GM19328 (cell line): ENCODE results near the gene NRN1L.
"Not testable (repeated sequence)": the region's sequence is repeated elsewhere in the genome, so short reads cannot be mapped to it uniquely, and the experiment has no call there.

ENCODE experiments used
- ATAC-seq: cut with Tn5 transposase; IDR thresholded peaks from one replicate; pipeline ENCODE4 v1.9.1; 2021; ENCODE audit warnings: mild to moderate bottlenecking, moderate library complexity; ENCODE audit not compliant: unreplicated experiment

The NRN1L gene

DNA sequence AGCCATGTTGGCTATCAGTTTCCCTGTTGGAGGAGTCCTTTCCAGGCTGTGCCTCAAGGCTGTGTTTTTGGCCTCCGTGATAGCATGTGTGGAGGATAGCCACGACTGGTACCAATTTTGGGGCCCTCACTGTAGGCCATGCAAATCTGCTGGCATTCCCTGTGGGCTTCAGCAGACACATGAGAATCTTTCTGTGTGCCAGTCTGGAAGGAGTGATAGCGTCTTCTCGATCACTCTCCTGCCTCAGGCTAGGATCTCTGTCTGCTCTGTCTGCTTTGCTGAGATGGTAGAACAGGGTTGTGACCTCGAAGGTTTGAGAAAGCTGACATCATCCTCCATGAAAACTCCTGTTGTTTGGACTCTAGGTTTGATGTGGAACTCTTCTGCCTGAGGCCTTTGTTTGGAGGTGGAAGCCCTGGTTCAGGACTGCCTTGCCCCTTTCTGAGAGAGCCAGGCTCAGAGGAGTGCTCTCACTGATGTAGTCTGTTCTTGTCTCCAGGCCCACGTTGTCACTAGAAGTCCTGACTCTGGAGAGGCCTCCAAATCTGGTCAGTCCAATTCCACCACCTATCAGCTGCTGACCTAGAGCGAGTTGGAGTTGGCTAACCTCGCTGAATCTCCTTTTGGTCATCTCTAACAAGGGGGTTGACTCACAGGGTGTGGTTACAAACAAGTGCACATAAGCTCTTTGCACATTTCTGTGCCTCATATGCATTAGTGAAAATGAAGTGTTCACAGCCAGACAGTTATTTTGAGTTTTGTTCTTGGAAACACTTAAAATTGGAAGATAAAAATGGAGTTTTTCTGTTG, 23.9 kb upstream of the NRN1L start:
- ATAC-seq = no peak

DNA sequence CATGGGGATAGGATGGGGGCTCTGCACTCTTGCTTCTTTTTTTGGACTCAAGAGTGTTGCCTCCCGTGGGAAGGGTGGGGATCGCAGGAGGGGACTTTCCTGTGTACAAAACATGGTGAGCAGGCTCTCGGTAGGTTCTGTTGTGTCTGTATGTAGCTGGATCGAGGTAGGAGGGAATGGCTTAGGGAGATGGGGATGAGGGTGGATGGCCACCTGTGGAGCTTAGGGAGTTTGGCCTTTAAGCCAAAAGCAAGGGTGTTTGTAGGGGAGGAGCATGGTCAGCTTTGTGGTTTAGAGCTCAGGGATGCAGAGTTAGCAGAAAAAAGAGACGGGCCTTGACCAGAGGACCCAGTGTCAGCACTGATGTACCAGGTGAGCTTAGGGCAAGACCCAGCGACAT, 22.8 kb upstream of the NRN1L start:
- no peak for ATAC-seq

DNA sequence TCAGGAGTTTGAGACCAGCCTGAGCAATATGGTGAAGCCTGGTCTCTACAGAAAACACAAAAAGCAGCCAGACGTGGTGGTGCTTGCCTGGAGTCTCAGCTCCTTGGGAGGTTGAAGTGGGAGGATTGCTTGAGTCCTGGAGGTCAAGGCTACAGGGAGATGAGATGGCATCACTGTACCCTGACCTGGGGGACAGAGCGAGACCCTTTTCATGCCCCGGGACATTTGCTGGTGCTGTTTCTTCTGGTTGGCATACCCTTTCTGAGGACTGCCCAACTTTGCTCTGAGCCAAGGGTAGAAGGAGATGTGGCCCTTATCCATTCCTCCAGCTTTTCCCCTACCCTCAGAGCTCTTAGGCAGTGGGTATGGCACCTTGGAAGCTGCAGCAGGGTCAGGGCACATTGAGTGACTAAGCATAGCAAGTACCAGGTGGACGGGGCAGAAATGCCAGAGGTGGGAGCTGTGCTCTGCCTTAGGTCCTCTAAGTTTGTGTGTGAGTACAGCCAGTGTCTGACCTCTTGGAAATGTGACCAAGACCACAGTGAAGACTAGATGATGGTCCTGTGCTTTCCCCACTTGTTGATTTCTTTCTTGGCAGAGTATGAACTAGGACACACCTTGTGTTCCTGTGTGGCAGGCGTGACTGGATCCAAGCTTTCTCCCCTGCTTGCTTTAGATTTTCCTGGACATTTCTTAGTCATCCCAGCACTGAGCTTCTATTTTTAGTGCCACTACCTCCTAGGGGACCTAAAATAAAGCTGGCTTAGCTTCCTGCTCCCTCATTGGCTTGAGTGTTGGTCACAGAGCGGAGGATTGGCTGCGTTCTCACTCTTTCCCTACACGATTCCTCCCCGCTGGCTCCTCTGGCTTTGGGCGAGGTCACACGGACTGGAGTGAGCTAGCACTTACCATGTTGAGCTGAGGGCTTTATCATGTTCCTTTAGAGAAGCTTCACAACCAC, 21.8 kb upstream of the NRN1L start:
- ATAC-seq = no peak

DNA sequence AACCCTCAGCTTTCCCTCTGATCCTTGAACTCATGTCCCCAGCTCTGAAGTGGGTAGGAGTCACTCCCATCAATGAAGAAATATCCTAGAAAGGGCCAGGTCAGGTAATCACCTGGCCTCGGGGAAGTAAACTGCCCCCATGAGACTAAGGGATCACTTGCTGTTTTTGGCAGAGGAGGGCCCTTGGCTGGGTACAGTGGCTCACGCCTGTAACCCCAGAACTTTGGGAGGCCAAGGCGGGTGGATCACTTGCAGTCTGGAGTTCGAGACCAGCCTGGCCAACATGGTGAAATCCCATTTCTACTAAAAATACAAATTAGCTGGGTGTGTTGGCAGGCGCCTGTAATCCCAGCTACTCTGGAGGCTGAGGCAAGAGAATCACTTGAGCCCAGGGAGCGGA, 20.6 kb upstream of the NRN1L start:
- not testable (repeated sequence) for ATAC-seq

DNA sequence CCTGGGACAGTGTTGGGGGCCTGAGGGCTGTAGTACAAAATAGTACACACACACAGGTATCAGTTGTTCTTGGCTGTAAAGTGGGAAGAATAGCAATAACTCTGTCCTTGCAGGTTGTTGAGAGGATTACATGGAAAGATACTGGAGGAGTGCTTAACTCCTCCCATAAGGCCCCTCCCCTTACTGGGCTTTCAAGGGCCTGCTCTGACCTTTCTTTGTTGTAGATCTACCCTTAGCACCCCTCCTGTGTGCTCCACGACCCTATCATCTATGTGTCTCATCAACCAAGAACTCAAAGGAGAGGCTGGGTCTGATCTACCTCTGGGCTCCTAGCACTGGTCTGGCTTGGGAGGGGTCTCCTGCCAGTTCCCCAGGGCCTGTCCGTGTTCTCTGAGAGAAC, 20.1 kb upstream of the NRN1L start:
- ATAC-seq = no peak

DNA sequence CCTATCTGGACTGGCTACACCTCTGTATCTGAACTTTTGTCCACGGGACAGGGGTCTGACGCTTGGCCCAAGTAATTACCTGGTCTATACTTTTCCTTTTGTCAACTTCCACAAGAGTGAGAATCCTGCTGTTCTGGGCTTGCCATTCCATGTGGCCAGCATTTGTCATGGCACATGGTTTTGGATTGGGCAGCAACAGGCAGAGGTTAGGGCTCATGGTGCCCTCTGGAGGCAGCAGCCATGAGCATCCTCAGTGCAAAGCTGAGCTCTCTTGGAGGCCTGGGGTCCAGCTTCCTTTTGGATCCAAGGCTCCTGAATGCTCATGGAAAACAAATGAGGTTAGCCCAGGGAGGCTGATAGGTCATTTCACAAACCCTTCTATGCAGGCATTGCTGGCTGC, 19.4 kb upstream of the NRN1L start:
- ATAC-seq = no peak

DNA sequence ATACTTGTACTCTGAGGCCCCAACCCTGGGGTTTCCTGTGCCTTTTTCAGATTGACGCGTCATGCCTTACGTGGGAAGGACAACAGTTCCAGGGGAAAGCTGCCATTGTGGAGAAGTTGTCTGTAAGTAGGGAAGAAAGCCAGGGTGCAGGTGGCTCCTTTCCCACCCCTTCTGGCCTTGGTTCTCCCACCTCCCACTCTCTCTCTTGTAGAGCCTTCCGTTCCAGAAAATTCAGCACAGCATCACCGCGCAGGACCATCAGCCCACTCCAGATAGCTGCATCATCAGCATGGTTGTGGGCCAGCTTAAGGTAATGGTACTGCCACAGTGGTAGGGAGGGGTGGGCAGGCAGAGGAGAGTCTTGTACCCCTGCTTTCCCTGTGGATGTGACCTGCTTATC, 16.4 kb upstream of the NRN1L start:
- ATAC-seq = no peak

DNA sequence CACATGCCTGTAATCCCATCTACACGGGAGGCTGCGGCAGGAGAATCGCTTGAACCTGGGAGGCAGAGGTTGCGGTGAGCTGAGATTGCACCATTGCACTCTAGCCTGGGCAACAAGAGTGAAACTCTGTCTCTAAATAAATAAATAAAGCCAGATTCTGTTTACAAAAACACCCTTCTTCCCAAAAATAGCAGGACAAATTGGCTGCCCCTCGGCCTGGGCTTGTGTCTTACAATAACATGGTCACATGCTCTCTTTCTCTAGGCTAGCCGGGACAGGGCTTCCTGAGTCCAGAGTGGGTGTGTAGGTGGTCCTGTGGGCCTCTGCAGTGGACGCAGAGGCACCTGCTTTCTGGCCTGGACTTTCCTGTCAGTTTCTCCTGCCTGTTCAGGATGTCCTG, 15.0 kb upstream of the NRN1L start:
- no peak for ATAC-seq

DNA sequence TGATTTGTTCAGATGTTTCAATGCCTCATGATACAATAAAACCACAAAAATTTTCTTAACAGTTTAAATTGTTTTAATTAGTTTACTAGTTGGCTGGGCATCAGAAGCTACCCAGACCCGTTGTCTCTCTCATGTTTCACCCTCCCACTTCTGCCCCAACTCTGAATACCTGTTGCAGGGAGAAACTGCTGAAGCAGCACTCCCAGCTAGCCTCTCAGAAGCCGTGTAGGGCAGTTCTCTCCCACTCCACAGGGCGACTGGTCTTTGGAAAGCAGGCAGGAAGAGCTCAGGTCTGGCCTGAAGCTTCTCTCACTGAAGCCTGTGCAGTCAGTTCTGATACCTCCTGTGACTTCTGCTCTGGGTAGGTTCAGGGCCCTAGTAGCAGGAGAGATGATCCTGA, 13.4 kb upstream of the NRN1L start:
- no peak for ATAC-seq

DNA sequence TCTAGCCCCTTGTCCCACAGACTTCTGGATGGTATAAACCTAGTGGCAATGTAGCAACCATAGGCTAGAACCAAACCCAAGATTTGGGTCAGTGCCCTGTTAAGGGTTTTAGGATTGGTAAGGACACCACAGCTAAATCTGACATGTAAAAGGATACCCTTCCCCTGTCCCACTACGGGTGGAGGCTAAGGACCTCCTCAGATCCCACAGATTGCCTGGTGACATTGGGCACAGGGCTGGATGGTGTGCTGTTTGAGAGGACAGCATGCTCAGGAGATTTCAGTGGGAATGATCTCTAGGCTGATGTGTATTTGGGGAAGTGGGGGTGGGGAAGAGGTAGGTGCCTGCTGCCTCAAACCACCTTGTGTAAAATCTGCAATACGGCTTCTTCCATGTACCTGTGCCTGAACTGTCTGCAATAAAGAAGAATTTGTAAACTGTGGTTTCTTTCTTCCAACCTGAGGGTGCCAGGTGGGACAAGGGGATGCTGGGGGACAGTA, 12.5 kb upstream of the NRN1L start:
- ATAC-seq = no peak

DNA sequence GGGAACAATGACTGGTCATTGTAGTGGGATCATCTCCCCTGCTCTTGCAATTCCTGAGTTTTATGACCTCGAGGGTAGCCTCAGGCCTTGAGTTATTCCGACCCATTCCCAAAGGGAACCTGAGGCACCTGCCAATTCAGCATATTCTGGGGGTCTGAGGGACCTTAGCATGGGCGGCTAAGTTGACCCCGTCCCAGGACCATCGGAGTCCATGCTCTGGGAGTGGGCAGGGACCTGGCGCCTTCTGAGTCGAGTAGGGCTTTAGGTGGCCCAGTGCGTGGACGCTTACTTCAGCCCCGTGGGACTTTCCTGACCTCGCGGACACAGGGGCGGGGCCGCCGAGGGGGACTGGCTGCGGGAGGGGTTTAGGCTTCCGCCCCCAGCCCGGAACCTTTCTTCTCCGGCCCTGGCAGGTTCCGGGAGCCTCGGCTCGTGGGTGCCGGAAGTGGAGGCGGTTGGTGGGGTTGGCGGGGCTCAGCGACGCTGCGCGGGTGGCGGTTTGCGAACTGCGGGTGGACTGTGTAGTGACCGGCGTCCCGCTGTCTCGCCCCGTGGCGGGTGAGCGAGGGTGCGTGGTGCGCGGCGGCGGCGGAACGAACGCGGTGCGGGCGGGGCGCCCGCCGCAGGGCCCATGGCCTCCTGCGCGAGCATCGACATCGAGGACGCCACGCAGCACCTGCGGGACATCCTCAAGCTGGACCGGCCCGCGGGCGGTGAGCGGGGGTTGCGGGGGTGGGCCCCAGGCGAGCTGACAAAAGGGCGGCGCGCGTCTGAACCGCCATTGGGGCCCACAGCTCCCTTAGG, 11.9 kb upstream of the NRN1L start, which contains the start of gene EDC4:
TSS of gene EDC4 (plus strand) at position 422 of the 804 bp plus-strand sequence. CDS start at position 632, 210 bp downstream.
- peak; percentile 55 for ATAC-seq

DNA sequence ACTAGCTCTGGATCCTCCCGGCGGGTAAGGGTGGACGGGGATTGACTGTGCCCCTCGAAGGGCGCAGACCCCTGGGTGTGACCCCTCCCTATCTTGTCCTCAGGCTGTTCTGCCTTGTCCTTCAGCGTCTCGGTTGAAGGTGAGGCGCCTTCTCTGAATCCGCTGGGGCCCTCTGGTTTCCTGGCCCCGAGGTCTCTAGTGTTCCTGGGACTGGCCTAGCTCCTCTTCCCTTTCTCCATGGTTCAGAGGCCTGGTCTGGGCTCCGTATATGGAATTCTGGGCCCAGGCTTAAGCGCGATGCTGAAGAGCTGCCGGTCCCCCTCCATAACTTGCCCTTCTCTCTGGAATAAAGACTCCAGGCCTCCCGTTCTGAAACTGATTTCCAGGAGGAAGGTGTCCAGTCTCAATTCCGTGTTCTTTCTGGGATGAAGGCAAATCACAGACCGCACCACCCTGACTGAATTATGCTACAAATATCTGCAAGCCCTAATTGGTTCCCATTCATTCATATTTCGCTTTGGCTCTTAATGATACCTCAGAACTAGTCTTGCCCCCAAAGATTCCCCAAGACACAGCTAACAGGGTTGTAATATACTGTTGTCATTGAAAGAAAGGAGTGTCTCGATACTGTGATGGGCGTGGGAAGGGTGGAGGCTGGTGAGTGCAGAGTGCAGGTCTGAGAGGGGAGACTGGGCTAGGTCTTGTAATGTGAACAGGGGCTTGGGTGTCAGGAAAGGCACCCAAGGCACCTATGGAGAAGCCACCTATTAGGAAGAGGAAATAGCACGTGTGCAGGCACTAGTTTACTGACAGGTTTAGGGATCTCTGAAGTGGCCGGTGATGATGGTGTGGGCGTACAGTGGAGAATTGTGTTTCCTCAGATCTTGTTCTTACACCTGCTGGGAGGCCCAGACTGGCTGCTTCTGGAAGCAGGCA, 11.0 kb upstream of the NRN1L start:
- ATAC-seq = no peak

DNA sequence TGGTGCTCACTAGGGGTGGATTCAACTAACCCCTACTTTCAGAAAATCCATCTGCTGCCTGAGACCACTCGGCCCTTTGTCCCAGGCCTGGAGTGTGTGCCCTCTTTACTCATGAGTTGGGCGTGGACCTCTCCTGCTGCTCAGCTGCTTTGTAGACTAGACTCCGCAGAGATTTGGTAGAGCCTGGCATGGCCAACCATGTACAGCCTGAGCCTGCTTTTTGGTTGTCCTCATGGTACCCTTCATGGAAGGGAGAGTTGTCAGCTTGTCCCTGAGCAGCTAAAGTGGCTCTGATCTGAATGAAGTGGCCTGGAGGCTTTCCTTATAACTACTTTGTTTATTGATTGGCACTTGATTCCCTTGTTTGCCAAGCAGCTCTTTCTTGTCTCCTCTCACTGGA, 10.3 kb upstream of the NRN1L start:
- no peak for ATAC-seq

DNA sequence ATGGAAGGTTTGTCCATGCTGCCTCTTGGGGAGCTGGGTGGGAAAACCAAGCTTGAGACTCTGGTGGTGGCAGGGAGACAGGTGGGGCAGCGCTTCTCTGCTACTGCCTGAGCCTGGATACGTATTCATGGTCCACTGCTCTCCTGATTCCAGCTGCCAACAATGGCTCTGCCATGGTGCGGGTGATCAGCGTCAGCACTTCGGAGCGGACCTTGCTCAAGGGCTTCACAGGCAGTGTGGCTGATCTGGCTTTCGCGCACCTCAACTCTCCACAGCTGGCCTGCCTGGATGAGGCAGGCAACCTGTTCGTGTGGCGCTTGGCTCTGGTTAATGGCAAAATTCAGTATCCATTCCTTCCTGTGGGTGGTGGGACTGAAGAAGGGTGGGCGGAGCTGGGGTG, 7.6 kb upstream of the NRN1L start:
- no peak for ATAC-seq

DNA sequence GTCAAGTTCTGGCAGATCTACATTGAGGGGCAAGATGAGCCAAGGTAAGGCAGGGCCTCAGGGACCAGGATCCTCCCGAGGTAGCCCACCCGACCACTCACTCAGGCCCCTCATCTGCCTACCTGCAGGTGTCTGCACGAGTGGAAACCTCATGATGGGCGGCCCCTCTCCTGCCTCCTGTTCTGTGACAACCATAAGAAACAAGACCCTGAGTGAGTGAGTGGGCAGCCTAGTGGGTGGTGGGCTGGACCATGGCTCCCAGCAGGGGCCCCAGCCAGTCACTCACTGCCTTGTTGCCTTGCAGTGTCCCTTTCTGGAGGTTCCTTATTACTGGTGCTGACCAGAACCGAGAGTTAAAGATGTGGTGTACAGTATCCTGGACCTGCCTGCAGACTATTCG, 6.5 kb upstream of the NRN1L start:
- no peak for ATAC-seq

DNA sequence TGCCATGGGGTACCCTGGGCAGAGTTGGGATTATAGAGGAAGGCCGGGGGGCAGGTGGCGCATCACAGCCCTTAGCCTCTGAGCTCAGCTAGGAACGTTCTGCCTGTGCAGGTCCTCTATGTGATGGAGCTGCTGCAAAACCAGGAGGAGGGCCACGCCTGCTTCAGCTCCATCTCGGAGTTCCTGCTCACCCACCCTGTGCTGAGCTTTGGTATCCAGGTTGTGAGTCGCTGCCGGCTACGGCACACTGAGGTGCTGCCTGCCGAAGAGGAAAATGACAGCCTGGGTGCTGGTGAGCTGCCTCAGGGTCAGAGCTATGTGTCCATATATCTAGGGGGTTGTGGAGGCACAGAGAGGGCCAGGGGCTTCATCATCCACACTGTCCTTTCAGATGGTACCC, 5.8 kb upstream of the NRN1L start:
- ATAC-seq = no peak

DNA sequence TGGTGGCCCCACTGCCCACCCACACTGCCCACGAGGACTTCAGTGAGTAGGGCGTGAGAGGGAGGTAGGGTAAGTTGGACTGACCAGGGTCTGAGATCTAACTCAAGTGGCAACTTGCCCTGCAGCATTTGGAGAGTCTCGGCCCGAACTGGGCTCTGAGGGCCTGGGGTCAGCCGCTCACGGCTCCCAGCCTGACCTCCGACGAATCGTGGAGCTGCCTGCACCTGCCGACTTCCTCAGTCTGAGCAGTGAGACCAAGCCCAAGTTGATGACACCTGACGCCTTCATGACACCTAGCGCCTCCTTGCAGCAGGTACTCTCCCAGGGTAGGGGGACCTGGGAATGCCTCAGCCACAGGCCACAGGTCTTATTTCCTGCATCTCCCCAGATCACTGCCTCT, 5.2 kb upstream of the NRN1L start:
- ATAC-seq = no peak

DNA sequence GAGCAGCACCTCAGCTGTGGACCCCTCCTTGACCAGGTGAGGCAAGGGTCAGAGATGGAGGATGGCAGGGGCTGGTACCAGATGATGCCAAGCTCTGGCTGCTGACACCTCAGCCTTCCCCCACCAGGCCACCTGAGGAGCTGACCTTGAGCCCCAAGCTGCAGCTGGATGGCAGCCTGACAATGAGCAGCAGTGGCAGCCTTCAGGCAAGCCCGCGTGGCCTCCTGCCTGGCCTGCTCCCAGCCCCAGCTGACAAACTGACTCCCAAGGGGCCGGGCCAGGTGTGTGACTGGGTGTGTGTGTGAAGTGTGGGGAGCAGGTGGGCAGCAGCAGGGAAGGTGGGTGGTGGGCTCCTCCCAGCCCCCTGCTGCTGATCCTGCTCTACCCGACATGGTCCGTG, 4.7 kb upstream of the NRN1L start:
- no peak for ATAC-seq

DNA sequence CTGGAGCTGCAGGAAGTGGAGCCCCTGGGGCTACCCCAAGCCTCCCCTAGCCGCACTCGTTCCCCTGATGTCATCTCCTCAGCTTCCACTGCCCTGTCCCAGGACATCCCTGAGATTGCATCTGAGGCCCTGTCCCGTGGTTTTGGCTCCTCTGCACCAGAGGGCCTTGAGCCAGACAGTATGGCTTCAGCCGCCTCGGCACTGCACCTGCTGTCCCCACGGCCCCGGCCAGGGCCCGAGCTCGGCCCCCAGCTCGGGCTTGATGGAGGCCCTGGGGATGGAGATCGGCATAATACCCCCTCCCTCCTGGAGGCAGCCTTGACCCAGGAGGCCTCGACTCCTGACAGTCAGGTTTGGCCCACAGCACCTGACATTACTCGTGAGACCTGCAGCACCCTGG, 4.1 kb upstream of the NRN1L start:
- ATAC-seq = no peak

DNA sequence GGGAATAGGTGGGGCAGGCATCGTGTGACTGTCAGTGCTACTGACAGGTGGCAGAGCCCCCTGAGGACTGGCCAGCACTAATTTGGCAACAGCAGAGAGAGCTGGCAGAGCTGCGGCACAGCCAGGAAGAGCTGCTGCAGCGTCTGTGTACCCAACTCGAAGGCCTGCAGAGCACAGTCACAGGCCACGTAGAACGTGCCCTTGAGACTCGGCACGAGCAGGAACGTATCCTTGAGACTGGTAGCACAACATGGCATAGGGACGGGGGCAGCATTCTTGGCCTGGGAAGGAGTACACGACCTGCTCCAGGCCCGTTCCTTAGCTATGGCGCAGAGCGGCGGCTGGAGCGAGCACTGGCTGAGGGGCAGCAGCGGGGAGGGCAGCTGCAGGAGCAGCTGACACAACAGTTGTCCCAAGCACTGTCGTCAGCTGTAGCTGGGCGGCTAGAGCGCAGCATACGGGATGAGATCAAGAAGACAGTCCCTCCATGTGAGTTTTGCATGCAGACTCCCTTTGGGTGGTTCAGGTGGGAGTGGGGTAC, 3.0 kb upstream of the NRN1L start:
- no peak for ATAC-seq
